ENCODE data around the gene PROSER2.

GRCh38 chr10:11810973-11811372, 12.2 kb upstream of the PROSER2 start:
- TF ChIP-seq EZH2 (IDR thresholded peaks at IDR 0.05; ENCODE audit: insufficient read depth, poor library complexity, severe bottlenecking) = no peak
- TF ChIP-seq EZH2phosphoT487 (IDR thresholded peaks at IDR 0.05; ENCODE audit: insufficient read depth, low read depth) = no peak

Data from GM23248 (cell line).